Measurements from ENCODE around the gene ILK. TPM values are rescaled to one million over a fixed set of nuclear protein-coding genes. Genes with fewer than 3 reads are reported as not detected.

Gene ILK
- total RNA-seq, 2 experiments from 2014 or later = 64.8 to 80.3 TPM

- Histone ChIP-seq H4K20me1 (ENCODE audit: insufficient read depth, low read length) (peaks cover 16% of the 10 kb centered on the region), H3K4me1 (ENCODE audit: insufficient read depth, low read length, poor library complexity, severe bottlenecking) (peaks cover 47% of the 10 kb centered on the region), H3K4me3 (ENCODE audit: low read depth, low read length, poor library complexity, severe bottlenecking) (peak overlapping the region; percentile 91), H3K36me3 (ENCODE audit: insufficient read depth, low read length) (peaks cover 58% of the 10 kb centered on the region), H3K9me3 (ENCODE audit: low read length) (no peaks in the 10 kb centered on the region), H3K4me2 (ENCODE audit: low read length) (peak overlapping the region; percentile 86), H3K27ac (ENCODE audit: low read depth, low read length, poor library complexity, severe bottlenecking) (peak overlapping the region; percentile 67), H2AFZ (ENCODE audit: low read length) (peak overlapping the region; percentile 83; the same call in 1 of the 2 replicates), H3K79me2 (ENCODE audit: insufficient read depth, low read depth, low read length) (peaks cover 58% of the 10 kb centered on the region), H3K9me2 (ENCODE audit: insufficient read depth, low read length) (no peaks in the 10 kb centered on the region)
- POLR2A ChIA-PET = interaction anchor here (0.6 to 2.1 kb wide), 11 partner anchors 8 to 1263 kb away, joined by 3 to 19 read pairs (median 3); partner anchors contain the start of genes MRPL17, TAF10 and TPP1
- BruUV-seq (replicated peaks) = TSS peak; percentile 45
- DNase-seq (ENCODE audit: low spot score) = no peak
- no peak for TF ChIP-seq EZH2phosphoT487 (IDR thresholded peaks at IDR 0.05; ENCODE audit: borderline replicate concordance, low read depth, low read length)
- no peak for TF ChIP-seq CTCF (conservative IDR thresholded peaks at IDR 0.05; ENCODE audit: low read length)
- intact Hi-C loops (cut with micrococcal nuclease; ENCODE audit: unreplicated experiment) = loop anchor here (1.0 to 5.0 kb wide), 3 partner anchors 79 to 323 kb away; partner anchors contain the start of genes ARFIP2, MRPL17, TIMM10B and ZNF215
- CTCF ChIA-PET (ENCODE audit: unreplicated experiment) = interaction anchor here (0.5 to 1.1 kb wide), 9 partner anchors 8 to 226 kb away, joined by 3 to 7 read pairs (median 3); partner anchors contain the start of gene MRPL17
Measured at GRCh38 chr11:6604790-6605189, 1.2 kb downstream of the ILK start.

GRCh38 chr11:6606471-6607189 is 3.1 kb downstream of the ILK start:
- no TSS peak for BruUV-seq (replicated peaks)
- H3K27ac ChIP-seq (ENCODE audit: low read depth, low read length, poor library complexity, severe bottlenecking) = peak overlapping the region; percentile 47
- no peaks in the 10 kb centered on the region for H3K9me3 ChIP-seq (ENCODE audit: low read length)
- TF ChIP-seq CTCF (conservative IDR thresholded peaks at IDR 0.05; ENCODE audit: low read length) (no peak), EZH2phosphoT487 (IDR thresholded peaks at IDR 0.05; ENCODE audit: borderline replicate concordance, low read depth, low read length) (no peak)
- peaks cover 57% of the 10 kb centered on the region for H3K4me1 ChIP-seq (ENCODE audit: insufficient read depth, low read length, poor library complexity, severe bottlenecking)
- no peaks in the 10 kb centered on the region for H3K9me2 ChIP-seq (ENCODE audit: insufficient read depth, low read length)
- H3K4me3 ChIP-seq (ENCODE audit: low read depth, low read length, poor library complexity, severe bottlenecking) = peak overlapping the region; percentile 39
- peak overlapping the region; percentile 86 for H3K4me2 ChIP-seq (ENCODE audit: low read length)
- H3K79me2 ChIP-seq (ENCODE audit: insufficient read depth, low read depth, low read length) = peaks cover 61% of the 10 kb centered on the region
- H3K36me3 ChIP-seq (ENCODE audit: insufficient read depth, low read length) = peaks cover 57% of the 10 kb centered on the region
- ChIA-PET POLR2A (interaction anchor here (0.6 to 2.2 kb wide), 6 partner anchors 11 to 898 kb away, joined by 3 to 6 read pairs (median 4); partner anchors contain the start of gene MRPL17), CTCF (ENCODE audit: unreplicated experiment) (no interaction called here)
- peaks cover 25% of the 10 kb centered on the region for H4K20me1 ChIP-seq (ENCODE audit: insufficient read depth, low read length)
- DNase-seq (ENCODE audit: low spot score) = peak; percentile 52
- H2AFZ ChIP-seq (ENCODE audit: low read length) = no peak overlapping the region
- intact Hi-C loops (cut with micrococcal nuclease; ENCODE audit: unreplicated experiment) = no loop called here
